ENCODE measurements around the gene KRTAP19-1. TPM values are rescaled to one million over a fixed set of nuclear protein-coding genes. Genes with fewer than 3 reads are reported as not detected.

Gene KRTAP19-1
- total RNA-seq, 4 donors from 2014 or later = 0.59 to 18.3 TPM; not detected in 2

DNA sequence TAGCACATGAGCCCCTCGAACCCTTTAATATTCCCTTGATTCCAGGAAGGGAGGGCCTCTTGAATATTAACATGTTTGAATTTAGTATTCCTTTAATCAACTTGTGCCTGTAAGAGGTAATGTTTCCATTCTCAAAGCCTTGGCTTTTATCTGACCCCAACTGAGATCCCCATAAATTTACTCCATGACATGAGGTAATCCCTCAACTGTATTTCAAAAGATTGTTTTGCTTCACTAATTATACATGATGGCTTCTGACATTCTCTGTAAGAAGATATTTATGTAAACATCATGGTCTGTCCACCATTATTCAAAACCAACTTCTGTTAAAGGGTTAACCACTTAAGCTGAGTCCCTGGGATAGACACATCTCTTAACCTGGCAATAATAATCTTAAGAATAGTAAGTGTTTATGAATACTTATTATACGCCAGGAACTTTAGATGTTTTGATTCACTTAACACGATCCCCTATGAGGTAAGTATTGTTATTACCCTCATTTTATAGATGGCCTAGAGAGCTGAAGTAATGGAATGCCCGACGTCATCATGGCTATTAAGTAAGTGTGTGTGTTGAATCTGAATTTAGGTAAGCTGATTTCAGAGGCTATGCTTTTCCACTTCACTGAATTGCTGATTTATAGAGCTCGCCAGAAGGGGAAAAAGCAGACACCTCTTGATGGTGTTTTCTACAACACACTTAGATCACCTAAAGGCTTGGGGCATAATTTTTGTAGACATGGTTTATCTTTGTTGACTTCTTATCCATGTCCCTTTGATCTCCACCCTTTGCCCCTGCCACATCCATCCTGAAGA is 11.1 kb downstream of the KRTAP19-1 start:
- DNase-seq (ENCODE audit: low spot score in 2 of 2) = no peak
- 54 to 65% methylated on average over 6 of the region's 6 CpGs for WGBS, 2 donors
- intact Hi-C loops (cut with DNase I; ENCODE audit: low total_unique reads) = no loop called here
- TF ChIP-seq POLR2A (IDR thresholded peaks at IDR 0.05) = no peak
- TF ChIP-seq, protein P1, sequence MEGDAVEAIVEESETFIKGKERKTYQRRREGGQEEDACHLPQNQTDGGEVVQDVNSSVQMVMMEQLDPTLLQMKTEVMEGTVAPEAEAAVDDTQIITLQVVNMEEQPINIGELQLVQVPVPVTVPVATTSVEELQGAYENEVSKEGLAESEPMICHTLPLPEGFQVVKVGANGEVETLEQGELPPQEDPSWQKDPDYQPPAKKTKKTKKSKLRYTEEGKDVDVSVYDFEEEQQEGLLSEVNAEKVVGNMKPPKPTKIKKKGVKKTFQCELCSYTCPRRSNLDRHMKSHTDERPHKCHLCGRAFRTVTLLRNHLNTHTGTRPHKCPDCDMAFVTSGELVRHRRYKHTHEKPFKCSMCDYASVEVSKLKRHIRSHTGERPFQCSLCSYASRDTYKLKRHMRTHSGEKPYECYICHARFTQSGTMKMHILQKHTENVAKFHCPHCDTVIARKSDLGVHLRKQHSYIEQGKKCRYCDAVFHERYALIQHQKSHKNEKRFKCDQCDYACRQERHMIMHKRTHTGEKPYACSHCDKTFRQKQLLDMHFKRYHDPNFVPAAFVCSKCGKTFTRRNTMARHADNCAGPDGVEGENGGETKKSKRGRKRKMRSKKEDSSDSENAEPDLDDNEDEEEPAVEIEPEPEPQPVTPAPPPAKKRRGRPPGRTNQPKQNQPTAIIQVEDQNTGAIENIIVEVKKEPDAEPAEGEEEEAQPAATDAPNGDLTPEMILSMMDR (IDR thresholded peaks at IDR 0.05) = no peak
- no peak overlapping the region for H3K4me3 ChIP-seq (ENCODE audit: low read depth, poor library complexity, severe bottlenecking)

DNA sequence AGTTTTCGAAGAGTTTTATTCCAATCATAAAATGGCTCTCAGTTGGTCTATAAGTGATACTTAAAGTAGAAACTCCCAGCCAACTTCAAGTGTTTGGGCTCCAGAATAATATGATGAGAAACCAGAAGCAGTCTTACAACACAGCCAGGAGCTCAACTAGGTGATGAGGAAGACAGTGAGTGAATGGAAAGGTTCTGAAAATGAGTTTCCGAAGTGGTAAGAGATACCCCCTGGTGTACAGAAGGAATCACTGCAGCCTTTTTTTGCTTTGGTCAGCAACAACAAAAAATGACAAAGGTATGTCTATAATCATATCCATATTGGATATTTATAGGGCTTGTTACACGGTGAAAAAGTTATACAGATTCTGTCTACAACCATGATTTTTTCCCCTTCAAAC is 16.5 kb downstream of the KRTAP19-1 start:
- TF ChIP-seq POLR2A (IDR thresholded peaks at IDR 0.05) = no peak
- TF ChIP-seq, protein P1 (IDR thresholded peaks at IDR 0.05) = no peak
- no peak overlapping the region for H3K4me3 ChIP-seq (ENCODE audit: low read depth, poor library complexity, severe bottlenecking)
- intact Hi-C loops (cut with DNase I; ENCODE audit: low total_unique reads) = no loop called here
- WGBS, 2 donors = 42 to 65% methylated on average over 3 of the region's 3 CpGs
- no peak for DNase-seq (ENCODE audit: low spot score in 2 of 2)

DNA sequence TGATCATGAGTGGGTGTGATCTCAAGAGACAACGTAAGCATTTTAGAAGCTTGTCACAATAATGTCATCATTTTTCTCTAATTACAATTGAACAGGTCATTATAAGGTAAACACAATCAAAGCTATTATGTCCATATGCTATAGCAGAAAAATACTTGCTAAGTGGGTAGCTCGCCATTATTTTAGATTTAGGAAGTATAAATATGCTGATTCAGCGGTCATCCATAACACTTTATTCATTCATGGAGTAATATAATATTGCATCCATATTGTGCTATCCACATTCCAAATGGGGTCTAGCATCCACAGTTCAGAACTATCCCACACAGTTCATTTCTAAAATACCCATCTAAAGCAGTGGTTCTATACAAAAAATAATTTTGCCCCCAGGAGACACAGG is 31.7 kb downstream of the KRTAP19-1 start:
- TF ChIP-seq, protein P1 (IDR thresholded peaks at IDR 0.05) = no peak
- no peak for TF ChIP-seq POLR2A (IDR thresholded peaks at IDR 0.05)
- intact Hi-C loops (cut with DNase I; ENCODE audit: low total_unique reads) = no loop called here
- no peak for DNase-seq (ENCODE audit: low spot score in 2 of 2)
- no peak overlapping the region for H3K4me3 ChIP-seq (ENCODE audit: low read depth, poor library complexity, severe bottlenecking)
- WGBS, 2 donors = 93 to 95% methylated on average over 3 of the region's 3 CpGs

DNA sequence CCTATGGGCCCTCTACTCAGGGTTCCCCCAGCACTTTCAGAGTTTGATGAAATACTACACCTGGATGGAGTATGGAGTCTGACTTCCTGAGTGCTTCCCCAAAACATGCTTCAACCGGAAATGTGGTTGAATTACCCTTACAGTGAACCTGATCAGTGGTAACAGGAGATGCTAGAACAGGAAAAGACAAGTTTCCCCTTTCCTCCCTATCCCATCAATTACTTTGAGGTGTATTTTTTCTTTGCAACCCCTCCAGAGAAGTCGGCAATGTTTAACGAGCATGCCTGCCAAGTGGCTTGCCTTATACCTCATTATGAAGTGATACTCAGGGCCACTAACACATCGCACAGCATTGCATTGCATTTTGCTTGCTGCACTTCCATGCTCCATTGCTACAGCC is 33.1 kb downstream of the KRTAP19-1 start:
- WGBS, 2 donors = 29 to 42% methylated on average over 4 of the region's 4 CpGs
- H3K4me3 ChIP-seq (ENCODE audit: low read depth, poor library complexity, severe bottlenecking) = no peak overlapping the region
- no peak for TF ChIP-seq POLR2A (IDR thresholded peaks at IDR 0.05)
- TF ChIP-seq, protein P1 (IDR thresholded peaks at IDR 0.05) = no peak
- intact Hi-C loops (cut with DNase I; ENCODE audit: low total_unique reads) = no loop called here
- DNase-seq (ENCODE audit: low spot score in 2 of 2) = no peak

DNA sequence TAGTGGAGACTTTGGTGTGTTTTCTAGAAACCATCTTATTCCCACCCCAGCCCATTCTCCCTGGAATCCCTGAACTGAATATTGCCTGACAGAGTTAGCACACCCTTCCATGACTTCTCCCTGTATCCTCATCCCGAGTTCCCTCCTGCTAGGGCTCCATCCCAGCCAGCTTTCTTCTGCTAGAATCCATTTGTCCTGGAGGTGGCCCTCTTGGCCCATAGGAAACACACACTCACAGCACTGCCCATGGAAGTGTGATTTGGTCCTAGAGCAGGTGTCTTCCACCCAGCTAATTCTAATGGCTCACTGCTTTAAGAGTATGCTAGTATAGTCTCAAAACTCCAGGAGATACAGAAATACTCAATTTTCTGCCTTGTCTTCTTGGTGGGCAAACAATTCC is 36.0 kb downstream of the KRTAP19-1 start:
- TF ChIP-seq, protein P1 (IDR thresholded peaks at IDR 0.05) = no peak
- TF ChIP-seq POLR2A (IDR thresholded peaks at IDR 0.05) = no peak
- WGBS, 2 donors = 58 to 71% methylated on average over 1 of the region's 1 CpG
- no peak for DNase-seq (ENCODE audit: low spot score in 2 of 2)
- no peak overlapping the region for H3K4me3 ChIP-seq (ENCODE audit: low read depth, poor library complexity, severe bottlenecking)
- intact Hi-C loops (cut with DNase I; ENCODE audit: low total_unique reads) = no loop called here

DNA sequence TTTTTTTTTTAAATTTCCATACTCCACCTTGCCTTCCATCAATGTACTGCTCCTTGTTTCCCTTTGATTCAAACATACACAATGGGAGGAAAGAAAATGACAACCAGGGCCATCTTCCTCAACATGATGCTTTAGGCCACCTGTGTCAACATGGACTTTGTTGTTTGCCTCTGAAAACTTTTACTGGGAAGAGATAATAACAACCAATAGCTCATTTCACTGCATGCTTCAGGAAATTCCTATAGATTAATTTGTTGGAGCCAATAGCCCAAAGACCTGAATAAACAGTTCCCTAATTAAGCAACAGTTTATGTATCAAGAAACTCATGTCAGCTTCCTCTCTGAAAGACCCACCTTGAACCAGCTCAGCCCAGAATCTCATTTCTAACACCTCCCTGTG is 36.9 kb downstream of the KRTAP19-1 start:
- H3K4me3 ChIP-seq (ENCODE audit: low read depth, poor library complexity, severe bottlenecking) = no peak overlapping the region
- TF ChIP-seq POLR2A (IDR thresholded peaks at IDR 0.05) = no peak
- TF ChIP-seq, protein P1 (IDR thresholded peaks at IDR 0.05) = no peak

More for the DNA sequence above, 36.9 kb downstream of the KRTAP19-1 start:
- no peak for DNase-seq (ENCODE audit: low spot score in 2 of 2)
- intact Hi-C loops (cut with DNase I; ENCODE audit: low total_unique reads) = no loop called here

All from lower leg skin (tissue), 4 donors.